Activated T-cell treated with anti-CD3 and anti-CD28 coated beads, Interleukin-2, amount 50 U/mL, for 4 hours (primary cell): ENCODE data around the gene PPP2R2B. TPM values are rescaled to one million over a fixed set of nuclear protein-coding genes. Genes with fewer than 3 reads are reported as not detected.
A peak's percentile ranks its signal among the peaks of the same experiment; 100 is the strongest.

Source experiments
- ATAC-seq, 2 donors: fragments of 200-7000 bp; cut with Tn5 transposase; one replicate each; pipeline ENCODE4 v1.10.0; 2021
- DNase-seq: peaks from one replicate; pipeline ENCODE4 v3.0.0-alpha.2; 2020
- H3K27me3 Mint-ChIP-seq: one replicate; pipeline ENCODE4 v1.8.0; 2021; ENCODE audit warnings: low read depth, mixed read lengths
- H3K36me3 Mint-ChIP-seq: one replicate; pipeline ENCODE4 v1.8.0; 2022; ENCODE audit warnings: mixed read lengths; ENCODE audit not compliant: insufficient read depth
- H3K4me1 Mint-ChIP-seq: one replicate; pipeline ENCODE4 v1.8.0; 2021; ENCODE audit warnings: low read depth, mixed read lengths
- H3K4me3 Mint-ChIP-seq: one replicate; pipeline ENCODE4 v1.8.0; 2021; ENCODE audit warnings: mild to moderate bottlenecking, moderate library complexity, mixed read lengths
- H3K9me3 Mint-ChIP-seq: one replicate; pipeline ENCODE4 v1.8.0; 2021; ENCODE audit warnings: mixed read lengths
- total RNA-seq, 3 donors: library from RNA; stranded (reverse); gene quantifications; one replicate each; pipeline ENCODE4 v1.2.1, GENCODE V29; 2021

Gene PPP2R2B
- total RNA-seq, 3 donors from 2014 or later = 0.30 to 1.3 (median 0.84) TPM

GRCh38 chr5:146682899-146683532 is 195.5 kb downstream of the PPP2R2B start:
- ATAC-seq = no peak

GRCh38 chr5:146681585-146682105 is 196.9 kb downstream of the PPP2R2B start:
- Mint-ChIP-seq H3K36me3 (no peaks in the 10 kb centered on the region), H3K4me1 (no peaks in the 10 kb centered on the region), H3K27me3 (no peaks in the 10 kb centered on the region), H3K4me3 (no peak overlapping the region), H3K9me3 (no peaks in the 10 kb centered on the region)
- ATAC-seq = no peak
- DNase-seq = no peak

More at GRCh38 chr5:146682899-146683532, 195.5 kb downstream of the PPP2R2B start:
- Mint-ChIP-seq H3K4me3 (no peak overlapping the region), H3K27me3 (no peaks in the 10 kb centered on the region), H3K36me3 (no peaks in the 10 kb centered on the region), H3K9me3 (no peaks in the 10 kb centered on the region), H3K4me1 (no peaks in the 10 kb centered on the region)
- no peak for DNase-seq

GRCh38 chr5:146680846-146681584 is 197.5 kb downstream of the PPP2R2B start:
- Mint-ChIP-seq H3K27me3 (peaks cover 3% of the 10 kb centered on the region), H3K4me1 (no peaks in the 10 kb centered on the region), H3K4me3 (no peak overlapping the region), H3K9me3 (no peaks in the 10 kb centered on the region), H3K36me3 (no peaks in the 10 kb centered on the region)
- no peak for DNase-seq
- ATAC-seq = no peak

DNA sequence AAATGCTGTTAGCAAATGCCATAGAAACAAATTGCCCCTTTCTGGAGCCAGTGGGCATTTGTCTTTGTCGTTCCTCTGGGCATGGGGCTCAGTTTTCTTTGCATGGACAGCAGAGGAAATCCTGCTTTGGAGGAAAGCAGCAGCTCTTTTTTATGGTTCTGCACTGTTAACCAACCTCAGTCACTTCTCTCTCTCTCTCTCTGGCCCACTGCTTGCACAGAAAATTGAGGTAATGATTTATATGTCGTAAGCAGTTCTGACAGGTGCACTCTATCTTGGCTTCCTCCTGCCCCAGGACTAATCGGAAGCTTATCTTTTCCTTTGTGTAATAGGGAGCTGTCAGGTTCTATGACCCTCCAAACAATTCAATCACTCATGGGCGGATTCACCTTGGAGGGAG is 202.9 kb downstream of the PPP2R2B start:
- Mint-ChIP-seq H3K4me3 (no peak overlapping the region), H3K4me1 (no peaks in the 10 kb centered on the region), H3K36me3 (no peaks in the 10 kb centered on the region), H3K27me3 (peaks cover 3% of the 10 kb centered on the region), H3K9me3 (no peaks in the 10 kb centered on the region)
- no peak for ATAC-seq
- DNase-seq = no peak

DNA sequence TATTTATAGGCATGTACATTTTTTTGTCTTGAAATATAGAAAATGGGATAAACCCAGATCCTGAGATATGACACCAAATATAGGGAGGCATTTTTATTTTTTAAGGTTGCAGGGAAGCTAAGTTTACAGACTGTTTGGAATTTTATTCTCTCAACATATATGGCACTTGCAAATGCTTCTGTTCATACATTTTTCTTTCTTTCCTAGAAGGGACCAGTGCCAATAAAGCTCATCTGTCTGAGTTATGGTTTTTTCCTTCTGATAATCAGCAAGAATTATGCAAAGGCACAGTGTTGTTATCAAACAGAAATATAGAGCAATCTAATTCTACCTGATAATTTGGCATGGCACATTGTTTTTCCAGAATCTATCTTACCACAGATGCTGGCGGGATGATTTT is 205.7 kb downstream of the PPP2R2B start:
- no peak for ATAC-seq
- H3K4me1 Mint-ChIP-seq = no peaks in the 10 kb centered on the region
- DNase-seq = no peak
- no peaks in the 10 kb centered on the region for H3K36me3 Mint-ChIP-seq
- peaks cover 3% of the 10 kb centered on the region for H3K27me3 Mint-ChIP-seq
- no peak overlapping the region for H3K4me3 Mint-ChIP-seq
- no peaks in the 10 kb centered on the region for H3K9me3 Mint-ChIP-seq

GRCh38 chr5:146671561-146672295 is 206.8 kb downstream of the PPP2R2B start:
- H3K4me1 Mint-ChIP-seq = no peaks in the 10 kb centered on the region
- H3K36me3 Mint-ChIP-seq = no peaks in the 10 kb centered on the region
- ATAC-seq = no peak
- H3K27me3 Mint-ChIP-seq = peaks cover 3% of the 10 kb centered on the region
- H3K4me3 Mint-ChIP-seq = no peak overlapping the region
- H3K9me3 Mint-ChIP-seq = no peaks in the 10 kb centered on the region
- DNase-seq = no peak

- peaks cover 4% of the 10 kb centered on the region for H3K4me1 Mint-ChIP-seq
- no peaks in the 10 kb centered on the region for H3K9me3 Mint-ChIP-seq
- no peaks in the 10 kb centered on the region for H3K36me3 Mint-ChIP-seq
- no peak overlapping the region for H3K4me3 Mint-ChIP-seq
- H3K27me3 Mint-ChIP-seq = no peaks in the 10 kb centered on the region
- DNase-seq = no peak
- no peak for ATAC-seq
Observed at GRCh38 chr5:146669656-146670055, 208.9 kb downstream of the PPP2R2B start.

- no peaks in the 10 kb centered on the region for H3K9me3 Mint-ChIP-seq
- DNase-seq (no peak), ATAC-seq (peak in 1 of 2 donors; percentile 52)
- no peak overlapping the region for H3K4me3 Mint-ChIP-seq
- no peaks in the 10 kb centered on the region for H3K36me3 Mint-ChIP-seq
- H3K27me3 Mint-ChIP-seq = no peaks in the 10 kb centered on the region
- peaks cover 4% of the 10 kb centered on the region for H3K4me1 Mint-ChIP-seq
Observed at GRCh38 chr5:146667633-146668272, 210.8 kb downstream of the PPP2R2B start.

GRCh38 chr5:146662229-146662628 is 216.3 kb downstream of the PPP2R2B start:
- Mint-ChIP-seq H3K4me3 (no peak overlapping the region), H3K27me3 (no peaks in the 10 kb centered on the region), H3K9me3 (no peaks in the 10 kb centered on the region), H3K4me1 (peaks cover 4% of the 10 kb centered on the region), H3K36me3 (no peaks in the 10 kb centered on the region)
- DNase-seq (no peak), ATAC-seq (no peak)

GRCh38 chr5:146660376-146660960 is 218.1 kb downstream of the PPP2R2B start:
- DNase-seq (no peak), ATAC-seq (no peak)
- Mint-ChIP-seq H3K4me3 (no peak overlapping the region), H3K4me1 (peaks cover 2% of the 10 kb centered on the region), H3K36me3 (no peaks in the 10 kb centered on the region), H3K27me3 (no peaks in the 10 kb centered on the region), H3K9me3 (no peaks in the 10 kb centered on the region)

DNA sequence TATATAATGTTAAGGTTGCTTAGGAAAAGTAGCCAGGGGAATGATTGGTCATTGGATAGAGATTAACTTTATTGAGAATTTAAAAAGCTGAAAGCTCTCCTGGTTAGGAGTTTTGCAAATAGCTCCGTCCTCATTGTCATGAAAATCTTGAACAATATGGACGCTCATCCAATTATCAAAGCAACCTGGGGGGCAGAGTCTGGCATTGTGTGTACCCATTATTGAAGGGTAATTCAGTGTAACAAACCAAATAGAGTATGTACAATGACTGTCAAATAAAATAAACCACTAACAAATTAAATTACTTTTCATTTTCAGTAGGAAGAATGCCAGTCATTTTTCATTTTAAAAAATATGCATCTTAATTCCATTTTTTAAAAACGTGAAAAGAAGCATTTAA is 218.6 kb downstream of the PPP2R2B start:
- H3K4me3 Mint-ChIP-seq = no peak overlapping the region
- ATAC-seq = no peak
- H3K36me3 Mint-ChIP-seq = no peaks in the 10 kb centered on the region
- H3K27me3 Mint-ChIP-seq = no peaks in the 10 kb centered on the region
- DNase-seq = no peak
- no peaks in the 10 kb centered on the region for H3K9me3 Mint-ChIP-seq
- H3K4me1 Mint-ChIP-seq = no peaks in the 10 kb centered on the region

GRCh38 chr5:146656703-146657102 is 221.9 kb downstream of the PPP2R2B start:
- Mint-ChIP-seq H3K27me3 (no peaks in the 10 kb centered on the region), H3K4me1 (no peaks in the 10 kb centered on the region), H3K4me3 (no peak overlapping the region), H3K36me3 (no peaks in the 10 kb centered on the region), H3K9me3 (no peaks in the 10 kb centered on the region)
- DNase-seq (no peak), ATAC-seq (no peak)

- Mint-ChIP-seq H3K9me3 (no peaks in the 10 kb centered on the region), H3K27me3 (no peaks in the 10 kb centered on the region), H3K36me3 (peaks cover 1% of the 10 kb centered on the region), H3K4me1 (no peaks in the 10 kb centered on the region), H3K4me3 (no peak overlapping the region)
- ATAC-seq (no peak), DNase-seq (no peak)
Observed at GRCh38 chr5:146653560-146653959, 225.0 kb downstream of the PPP2R2B start.

GRCh38 chr5:146652547-146652946 is 226.0 kb downstream of the PPP2R2B start:
- ATAC-seq (no peak), DNase-seq (no peak)
- Mint-ChIP-seq H3K4me1 (no peaks in the 10 kb centered on the region), H3K9me3 (no peaks in the 10 kb centered on the region), H3K4me3 (no peak overlapping the region), H3K36me3 (peaks cover 1% of the 10 kb centered on the region), H3K27me3 (no peaks in the 10 kb centered on the region)
